HEK293 (cell line): Measurements from ENCODE around the gene FIGNL2.

Source experiments
- CTCF ChIP-seq: fragments of 450-650 bp; formaldehyde crosslinking; IDR thresholded peaks from 2 replicates; pipeline ENCODE4 v1.5.1; 2016; ENCODE audit warnings: missing biosample characterization, missing genetic modification characterization
- KLF10 ChIP-seq: fragments of 450-650 bp; IDR thresholded peaks from 2 replicates; pipeline ENCODE4 v1.5.1; 2018; ENCODE audit warnings: missing biosample characterization, mild to moderate bottlenecking, missing genetic modification characterization
- PRDM4 ChIP-seq: fragments of 450-650 bp; formaldehyde crosslinking; IDR thresholded peaks from 2 replicates; pipeline ENCODE4 v1.5.1; 2017; ENCODE audit warnings: missing biosample characterization, missing genetic modification characterization
- ZNF138 ChIP-seq: fragments of 450-650 bp; formaldehyde crosslinking; IDR thresholded peaks from 2 replicates; pipeline ENCODE4 v1.5.1; 2016; ENCODE audit warnings: missing biosample characterization, missing genetic modification characterization, borderline replicate concordance
- ZNF146 ChIP-seq: fragments of 450-650 bp; formaldehyde crosslinking; IDR thresholded peaks from 2 replicates; pipeline ENCODE4 v1.5.1; 2016; ENCODE audit warnings: missing biosample characterization, missing genetic modification characterization
- ZNF335 ChIP-seq: fragments of 450-650 bp; formaldehyde crosslinking; conservative IDR thresholded peaks from 2 replicates; pipeline ENCODE4 v1.5.1; 2016; ENCODE audit warnings: missing biosample characterization, missing genetic modification characterization
- ZNF513 ChIP-seq: fragments of 450-650 bp; IDR thresholded peaks from 2 replicates; pipeline ENCODE4 v1.5.1; 2018; ENCODE audit warnings: missing biosample characterization, missing genetic modification characterization
- ZNF561 ChIP-seq: fragments of 450-650 bp; IDR thresholded peaks from 2 replicates; pipeline ENCODE4 v1.5.1; 2018; ENCODE audit warnings: missing biosample characterization, missing genetic modification characterization, borderline replicate concordance
- ZNF670 ChIP-seq: fragments of 450-650 bp; formaldehyde crosslinking; IDR thresholded peaks from 2 replicates; pipeline ENCODE4 v1.5.1; 2016; ENCODE audit warnings: missing biosample characterization, missing genetic modification characterization, low read depth
- ZSCAN30 ChIP-seq: fragments of 450-650 bp; IDR thresholded peaks from 2 replicates; pipeline ENCODE4 v1.5.1; 2018; ENCODE audit warnings: missing biosample characterization, mild to moderate bottlenecking, missing genetic modification characterization, moderate library complexity
- TF ChIP-seq, protein P1 (sequence below): fragments of 450-650 bp; formaldehyde crosslinking; IDR thresholded peaks from 2 replicates; pipeline ENCODE4 v1.5.1; 2017; ENCODE audit warnings: missing biosample characterization, missing genetic modification characterization

GRCh38 chr12:51855586-51856428, 7.3 kb upstream of the FIGNL2 start:
- TF ChIP-seq CTCF (tag by site-specific recombination) (no peak), KLF10 (tag by site-specific recombination) (no peak), PRDM4 (tag by site-specific recombination) (no peak), ZSCAN30 (tag by site-specific recombination) (no peak), ZNF561 (tag by site-specific recombination) (no peak), ZNF335 (tag by site-specific recombination) (no peak), ZNF146 (tag by site-specific recombination) (no peak), ZNF670 (tag by site-specific recombination) (no peak), ZNF513 (tag by site-specific recombination) (no peak), ZNF138 (tag by site-specific recombination) (no peak)
- TF ChIP-seq, protein P1, sequence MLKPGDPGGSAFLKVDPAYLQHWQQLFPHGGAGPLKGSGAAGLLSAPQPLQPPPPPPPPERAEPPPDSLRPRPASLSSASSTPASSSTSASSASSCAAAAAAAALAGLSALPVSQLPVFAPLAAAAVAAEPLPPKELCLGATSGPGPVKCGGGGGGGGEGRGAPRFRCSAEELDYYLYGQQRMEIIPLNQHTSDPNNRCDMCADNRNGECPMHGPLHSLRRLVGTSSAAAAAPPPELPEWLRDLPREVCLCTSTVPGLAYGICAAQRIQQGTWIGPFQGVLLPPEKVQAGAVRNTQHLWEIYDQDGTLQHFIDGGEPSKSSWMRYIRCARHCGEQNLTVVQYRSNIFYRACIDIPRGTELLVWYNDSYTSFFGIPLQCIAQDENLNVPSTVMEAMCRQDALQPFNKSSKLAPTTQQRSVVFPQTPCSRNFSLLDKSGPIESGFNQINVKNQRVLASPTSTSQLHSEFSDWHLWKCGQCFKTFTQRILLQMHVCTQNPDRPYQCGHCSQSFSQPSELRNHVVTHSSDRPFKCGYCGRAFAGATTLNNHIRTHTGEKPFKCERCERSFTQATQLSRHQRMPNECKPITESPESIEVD (tag by site-specific recombination) = no peak
